ENCODE data around the gene ARHGAP15.

Gene ARHGAP15

GRCh38 chr2:143165291-143165690, 36.1 kb downstream of the ARHGAP15 start:
- no peaks in the 10 kb centered on the region for H3K36me3 ChIP-seq (replicated peaks; ENCODE audit: insufficient read depth, low read length)
- no peak overlapping the region for H3K4me3 ChIP-seq (ENCODE audit: low read length)
- no peaks in the 10 kb centered on the region for H3K79me2 ChIP-seq (ENCODE audit: low read length)
- H2AFZ ChIP-seq (ENCODE audit: low read length) = no peak overlapping the region
- no peak overlapping the region for H3K27ac ChIP-seq (ENCODE audit: low read length)
- H3K9ac ChIP-seq (ENCODE audit: low read length) = no peak overlapping the region
- no peaks in the 10 kb centered on the region for H4K20me1 ChIP-seq (ENCODE audit: insufficient read depth, low read length)
- no peaks in the 10 kb centered on the region for H3K4me1 ChIP-seq (ENCODE audit: low read length)
- TF ChIP-seq EZH2phosphoT487 (IDR thresholded peaks at IDR 0.05; ENCODE audit: low read length) (no peak), EZH2 (optimal IDR thresholded peaks at IDR 0.05; ENCODE audit: low read depth, low read length) (no peak)
- TF ChIP-seq, protein P1, sequence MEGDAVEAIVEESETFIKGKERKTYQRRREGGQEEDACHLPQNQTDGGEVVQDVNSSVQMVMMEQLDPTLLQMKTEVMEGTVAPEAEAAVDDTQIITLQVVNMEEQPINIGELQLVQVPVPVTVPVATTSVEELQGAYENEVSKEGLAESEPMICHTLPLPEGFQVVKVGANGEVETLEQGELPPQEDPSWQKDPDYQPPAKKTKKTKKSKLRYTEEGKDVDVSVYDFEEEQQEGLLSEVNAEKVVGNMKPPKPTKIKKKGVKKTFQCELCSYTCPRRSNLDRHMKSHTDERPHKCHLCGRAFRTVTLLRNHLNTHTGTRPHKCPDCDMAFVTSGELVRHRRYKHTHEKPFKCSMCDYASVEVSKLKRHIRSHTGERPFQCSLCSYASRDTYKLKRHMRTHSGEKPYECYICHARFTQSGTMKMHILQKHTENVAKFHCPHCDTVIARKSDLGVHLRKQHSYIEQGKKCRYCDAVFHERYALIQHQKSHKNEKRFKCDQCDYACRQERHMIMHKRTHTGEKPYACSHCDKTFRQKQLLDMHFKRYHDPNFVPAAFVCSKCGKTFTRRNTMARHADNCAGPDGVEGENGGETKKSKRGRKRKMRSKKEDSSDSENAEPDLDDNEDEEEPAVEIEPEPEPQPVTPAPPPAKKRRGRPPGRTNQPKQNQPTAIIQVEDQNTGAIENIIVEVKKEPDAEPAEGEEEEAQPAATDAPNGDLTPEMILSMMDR (IDR thresholded peaks at IDR 0.05; ENCODE audit: low read length) = no peak
- H3K9me3 ChIP-seq (replicated peaks; ENCODE audit: insufficient read depth, low read length) = no peaks in the 10 kb centered on the region
- H3F3A ChIP-seq (ENCODE audit: insufficient read depth, low read length) = no peaks in the 10 kb centered on the region
- H3K9me2 ChIP-seq (replicated peaks; ENCODE audit: insufficient read depth, low read length) = no peaks in the 10 kb centered on the region
- H3K27me3 ChIP-seq (replicated peaks; ENCODE audit: insufficient read depth, low read length) = no peaks in the 10 kb centered on the region
- H3K4me2 ChIP-seq (ENCODE audit: low read depth, low read length) = no peak overlapping the region
- DNase-seq = no peak

GRCh38 chr2:143169105-143169504, 39.9 kb downstream of the ARHGAP15 start:
- no peak overlapping the region for H3K4me3 ChIP-seq (ENCODE audit: low read length)
- no peaks in the 10 kb centered on the region for H3K4me1 ChIP-seq (ENCODE audit: low read length)
- no peak for DNase-seq
- no peak overlapping the region for H3K9ac ChIP-seq (ENCODE audit: low read length)
- H3K36me3 ChIP-seq (replicated peaks; ENCODE audit: insufficient read depth, low read length) = no peaks in the 10 kb centered on the region
- H4K20me1 ChIP-seq (ENCODE audit: insufficient read depth, low read length) = no peaks in the 10 kb centered on the region
- no peaks in the 10 kb centered on the region for H3F3A ChIP-seq (ENCODE audit: insufficient read depth, low read length)
- H2AFZ ChIP-seq (ENCODE audit: low read length) = no peak overlapping the region
- no peaks in the 10 kb centered on the region for H3K27me3 ChIP-seq (replicated peaks; ENCODE audit: insufficient read depth, low read length)
- H3K9me2 ChIP-seq (replicated peaks; ENCODE audit: insufficient read depth, low read length) = no peaks in the 10 kb centered on the region
- no peaks in the 10 kb centered on the region for H3K79me2 ChIP-seq (ENCODE audit: low read length)
- TF ChIP-seq EZH2 (optimal IDR thresholded peaks at IDR 0.05; ENCODE audit: low read depth, low read length) (no peak), EZH2phosphoT487 (IDR thresholded peaks at IDR 0.05; ENCODE audit: low read length) (no peak)
- TF ChIP-seq, protein P1 (IDR thresholded peaks at IDR 0.05; ENCODE audit: low read length) = no peak
- H3K27ac ChIP-seq (ENCODE audit: low read length) = no peak overlapping the region
- H3K4me2 ChIP-seq (ENCODE audit: low read depth, low read length) = no peak overlapping the region
- no peaks in the 10 kb centered on the region for H3K9me3 ChIP-seq (replicated peaks; ENCODE audit: insufficient read depth, low read length)

- Histone ChIP-seq H3K9me3 (replicated peaks; ENCODE audit: insufficient read depth, low read length) (no peaks in the 10 kb centered on the region), H3K4me2 (ENCODE audit: low read depth, low read length) (no peak overlapping the region), H3K4me3 (ENCODE audit: low read length) (no peak overlapping the region), H3F3A (ENCODE audit: insufficient read depth, low read length) (no peaks in the 10 kb centered on the region), H3K9ac (ENCODE audit: low read length) (no peak overlapping the region), H4K20me1 (ENCODE audit: insufficient read depth, low read length) (no peaks in the 10 kb centered on the region), H3K4me1 (ENCODE audit: low read length) (no peaks in the 10 kb centered on the region), H3K36me3 (replicated peaks; ENCODE audit: insufficient read depth, low read length) (no peaks in the 10 kb centered on the region), H3K27ac (ENCODE audit: low read length) (no peak overlapping the region), H3K9me2 (replicated peaks; ENCODE audit: insufficient read depth, low read length) (no peaks in the 10 kb centered on the region), H2AFZ (ENCODE audit: low read length) (no peak overlapping the region), H3K79me2 (ENCODE audit: low read length) (no peaks in the 10 kb centered on the region), H3K27me3 (replicated peaks; ENCODE audit: insufficient read depth, low read length) (no peaks in the 10 kb centered on the region)
- TF ChIP-seq EZH2phosphoT487 (IDR thresholded peaks at IDR 0.05; ENCODE audit: low read length) = no peak
- TF ChIP-seq, protein P1 (IDR thresholded peaks at IDR 0.05; ENCODE audit: low read length) = no peak
- TF ChIP-seq EZH2 (optimal IDR thresholded peaks at IDR 0.05; ENCODE audit: low read depth, low read length) = no peak
- DNase-seq = no peak
Measured at GRCh38 chr2:143171817-143172216, 42.6 kb downstream of the ARHGAP15 start.

All from MM.1S (cell line).